DOHH2 (cell line): ENCODE measurements around the gene GATA2.

Experiments
- H3F3A ChIP-seq: fragments of 200-600 bp; sonication (generic), shearing (Covaris generic); 2 replicates; pipeline ENCODE4 v1.6.0; 2016; ENCODE audit warnings: antibody characterized with exemption, mild to moderate bottlenecking; ENCODE audit not compliant: control insufficient read depth, insufficient read depth
- H3K27ac ChIP-seq: fragments of 200-600 bp; sonication (generic); 2 replicates; pipeline ENCODE4 v1.5.1; 2014; ENCODE audit warnings: low read depth, mild to moderate bottlenecking, low read length, moderate library complexity
- H3K27me3 ChIP-seq: fragments of 200-600 bp; sonication (generic); 2 replicates; pipeline ENCODE4 v1.6.1; 2014; ENCODE audit warnings: mild to moderate bottlenecking, low read length, mixed read lengths; ENCODE audit not compliant: control insufficient read depth
- H3K36me3 ChIP-seq: fragments of 200-600 bp; sonication (generic); 2 replicates; pipeline ENCODE4 v1.6.1; 2014; ENCODE audit warnings: mild to moderate bottlenecking, low read length, moderate library complexity, mixed read lengths; ENCODE audit not compliant: control insufficient read depth
- H3K4me1 ChIP-seq: fragments of 200-600 bp; sonication (generic); 2 replicates; pipeline ENCODE4 v1.6.1; 2014; ENCODE audit warnings: mild to moderate bottlenecking, low read length, mixed read lengths; ENCODE audit not compliant: control insufficient read depth
- H3K4me2 ChIP-seq: fragments of 200-600 bp; sonication (generic); 2 replicates; pipeline ENCODE4 v1.6.0; 2014; ENCODE audit warnings: mild to moderate bottlenecking, low read length, moderate library complexity
- H3K4me3 ChIP-seq: fragments of 200-600 bp; sonication (generic); 2 replicates; pipeline ENCODE4 v1.5.1; 2014; ENCODE audit warnings: mild to moderate bottlenecking, low read length, mixed read lengths
- H3K79me2 ChIP-seq: fragments of 200-600 bp; sonication (generic); 2 replicates; pipeline ENCODE4 v1.6.1; 2014; ENCODE audit warnings: mild to moderate bottlenecking, low read length, mixed read lengths; ENCODE audit not compliant: control insufficient read depth
- H3K9me2 ChIP-seq: fragments of 200-600 bp; sonication (generic); replicated peaks from 2 replicates; pipeline ENCODE4 v1.6.1; 2014; ENCODE audit warnings: mild to moderate bottlenecking, low read length, mixed read lengths; ENCODE audit not compliant: control insufficient read depth
- H3K9me3 ChIP-seq: fragments of 200-600 bp; sonication (generic); 2 replicates; pipeline ENCODE4 v1.6.1; 2014; ENCODE audit warnings: antibody characterized with exemption, low read length, mixed read lengths; ENCODE audit not compliant: control insufficient read depth, insufficient read depth
- H4K20me1 ChIP-seq: fragments of 200-600 bp; sonication (generic); 2 replicates; pipeline ENCODE4 v1.6.0; 2014; ENCODE audit warnings: low read depth, mild to moderate bottlenecking, antibody characterized with exemption, low read length, moderate library complexity; ENCODE audit not compliant: control insufficient read depth, insufficient read depth
- CTCF ChIP-seq: fragments of 200-600 bp; sonication (generic); IDR thresholded peaks from one replicate; pipeline ENCODE4 v1.5.1; 2014; ENCODE audit warnings: antibody characterized with exemption, mild to moderate bottlenecking, low read depth, low read length; ENCODE audit not compliant: poor library complexity, severe bottlenecking
- EZH2phosphoT487 ChIP-seq: fragments of 200-600 bp; sonication (generic); IDR thresholded peaks from 2 replicates; pipeline ENCODE4 v1.6.1; 2017; ENCODE audit warnings: borderline replicate concordance, mild to moderate bottlenecking, antibody characterized with exemption, low read length, moderate library complexity, mixed read lengths

GATA2 gene

GRCh38 chr3:128479558-128480086, 13.4 kb downstream of the GATA2 start:
- no peak overlapping the region for H3K27ac ChIP-seq
- no peaks in the 10 kb centered on the region for H3K9me3 ChIP-seq

DNA sequence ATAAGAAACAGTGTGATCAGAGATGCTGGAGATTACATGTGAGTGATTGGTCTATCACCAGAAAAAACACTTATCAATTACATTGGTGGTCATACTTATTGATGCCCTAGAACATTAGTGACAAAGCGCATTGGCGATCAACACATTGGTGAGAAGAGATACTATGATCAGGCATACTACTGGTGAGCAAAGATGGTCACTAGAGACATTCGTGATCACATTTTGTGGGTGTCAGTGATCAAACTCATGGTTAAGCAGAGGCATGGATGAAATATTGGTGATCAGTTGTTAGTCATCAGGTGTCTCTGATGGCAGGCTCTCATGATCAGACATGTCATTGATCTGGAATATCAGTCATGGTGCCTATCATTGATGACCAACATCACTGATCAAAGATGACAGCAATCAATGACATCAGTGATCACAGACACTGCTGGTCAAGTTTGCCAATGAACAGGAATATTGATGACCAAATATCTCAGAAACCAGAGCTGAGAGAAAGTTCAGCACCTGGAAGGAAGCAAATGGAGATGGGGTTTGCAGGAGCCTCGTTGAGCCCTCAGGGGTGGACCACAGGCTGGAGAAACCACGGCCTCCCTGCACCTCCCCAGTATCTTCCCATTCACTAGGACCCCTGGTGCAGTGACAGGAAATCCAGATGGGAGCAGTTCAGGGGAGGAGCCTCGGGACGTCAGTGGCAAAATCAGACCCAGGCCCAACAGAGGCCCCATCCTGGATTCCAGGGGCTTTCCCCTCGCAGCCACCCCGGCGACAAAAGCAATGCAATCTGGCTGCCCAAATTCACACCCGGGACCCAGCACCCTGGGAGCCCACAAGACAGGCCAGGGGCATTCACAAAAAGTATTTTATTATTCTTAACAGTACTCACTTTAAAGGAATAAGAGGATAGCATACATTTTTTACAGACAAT, 14.2 kb downstream of the GATA2 start:
- Histone ChIP-seq H3K36me3 (no peaks in the 10 kb centered on the region), H3K9me3 (no peaks in the 10 kb centered on the region), H3K27me3 (peaks cover 14% of the 10 kb centered on the region), H3K9me2 (no peaks in the 10 kb centered on the region), H3K4me3 (no peak overlapping the region), H4K20me1 (no peaks in the 10 kb centered on the region), H3F3A (no peaks in the 10 kb centered on the region), H3K27ac (no peak overlapping the region), H3K79me2 (no peaks in the 10 kb centered on the region), H3K4me2 (no peak overlapping the region), H3K4me1 (no peaks in the 10 kb centered on the region)
- TF ChIP-seq CTCF (no peak), EZH2phosphoT487 (no peak)

More at GRCh38 chr3:128479558-128480086, 13.4 kb downstream of the GATA2 start:
- no peak for TF ChIP-seq EZH2phosphoT487
- TF ChIP-seq CTCF: no peak
- no peak overlapping the region for H3K4me3 ChIP-seq
- H3F3A ChIP-seq: no peaks in the 10 kb centered on the region
- H3K4me2 ChIP-seq: no peak overlapping the region
- no peaks in the 10 kb centered on the region for H3K9me2 ChIP-seq
- H3K79me2 ChIP-seq: no peaks in the 10 kb centered on the region
- H3K36me3 ChIP-seq: no peaks in the 10 kb centered on the region
- no peaks in the 10 kb centered on the region for H4K20me1 ChIP-seq
- H3K27me3 ChIP-seq: peaks cover 20% of the 10 kb centered on the region
- H3K4me1 ChIP-seq: no peaks in the 10 kb centered on the region

DNA sequence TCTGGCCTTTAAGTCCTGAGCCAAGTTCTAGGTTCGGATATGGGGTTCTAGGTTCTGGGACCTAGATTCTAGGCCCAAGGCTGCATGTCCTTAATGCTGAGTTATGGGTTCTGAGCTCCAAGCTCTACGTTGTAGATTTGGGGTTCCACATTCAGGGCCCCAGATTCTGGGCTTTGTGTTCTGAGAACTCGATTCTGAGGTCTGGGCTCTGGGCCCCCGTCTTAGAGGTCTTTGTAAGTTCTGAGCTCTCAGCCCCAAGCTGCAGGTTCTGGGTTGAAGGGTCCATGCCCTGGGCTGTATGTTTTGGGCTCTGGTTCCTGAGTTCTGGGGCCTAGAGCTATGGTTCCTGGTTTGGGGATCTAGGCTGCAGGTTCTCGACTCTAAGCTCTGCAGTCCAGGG, 16.3 kb downstream of the GATA2 start:
- TF ChIP-seq EZH2phosphoT487 (no peak), CTCF (no peak)
- H3K4me3 ChIP-seq: no peak overlapping the region
- H3K4me2 ChIP-seq: no peak overlapping the region
- no peaks in the 10 kb centered on the region for H3K4me1 ChIP-seq
- H3K27me3 ChIP-seq: no peaks in the 10 kb centered on the region
- no peaks in the 10 kb centered on the region for H3K9me3 ChIP-seq
- H4K20me1 ChIP-seq: no peaks in the 10 kb centered on the region
- H3F3A ChIP-seq: no peaks in the 10 kb centered on the region
- H3K9me2 ChIP-seq: no peaks in the 10 kb centered on the region
- H3K36me3 ChIP-seq: no peaks in the 10 kb centered on the region
- no peaks in the 10 kb centered on the region for H3K79me2 ChIP-seq
- H3K27ac ChIP-seq: no peak overlapping the region
